ENCODE results near the gene SYT13.

Gene SYT13

DNA sequence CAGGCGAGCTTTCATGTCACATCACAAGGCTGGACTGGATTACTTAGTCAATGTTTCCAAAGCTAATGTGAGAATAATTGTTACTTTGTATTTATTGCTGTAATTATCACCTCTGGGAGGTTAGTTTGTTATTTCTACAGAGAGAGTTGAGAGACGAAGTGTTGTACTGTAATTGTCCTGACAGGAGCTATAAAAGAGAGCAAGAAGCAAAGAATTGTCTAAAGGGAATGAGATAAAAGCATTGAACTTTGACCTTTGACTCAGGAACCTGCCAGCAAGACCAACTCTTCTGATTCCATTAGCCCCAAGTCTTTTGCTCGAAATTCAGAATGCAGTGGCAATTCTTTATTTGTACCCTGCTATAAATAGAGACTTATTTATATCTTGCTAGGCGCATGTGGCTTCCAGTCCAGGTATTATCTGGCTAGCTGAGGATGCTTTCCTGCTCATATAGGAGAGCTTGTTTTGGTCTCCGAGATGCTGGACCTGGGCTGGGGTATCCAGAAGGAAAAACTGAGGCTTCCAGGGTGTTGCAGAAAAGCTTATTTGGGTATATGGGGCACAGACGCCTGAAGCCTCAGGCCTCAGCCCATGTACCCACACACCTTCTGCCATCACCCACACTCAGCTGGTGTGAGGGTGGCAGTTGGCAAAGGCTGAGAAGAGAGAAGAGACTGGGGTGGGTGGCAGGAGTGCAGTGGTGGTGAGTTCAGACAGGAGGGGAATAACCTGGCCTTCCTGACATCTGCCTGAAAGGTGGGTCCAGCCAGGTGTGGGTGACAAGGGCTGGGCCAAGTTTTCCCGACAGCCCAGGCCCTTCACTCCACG lies 40.7 kb downstream of the SYT13 start:
- no peak for FAIRE-seq

DNA sequence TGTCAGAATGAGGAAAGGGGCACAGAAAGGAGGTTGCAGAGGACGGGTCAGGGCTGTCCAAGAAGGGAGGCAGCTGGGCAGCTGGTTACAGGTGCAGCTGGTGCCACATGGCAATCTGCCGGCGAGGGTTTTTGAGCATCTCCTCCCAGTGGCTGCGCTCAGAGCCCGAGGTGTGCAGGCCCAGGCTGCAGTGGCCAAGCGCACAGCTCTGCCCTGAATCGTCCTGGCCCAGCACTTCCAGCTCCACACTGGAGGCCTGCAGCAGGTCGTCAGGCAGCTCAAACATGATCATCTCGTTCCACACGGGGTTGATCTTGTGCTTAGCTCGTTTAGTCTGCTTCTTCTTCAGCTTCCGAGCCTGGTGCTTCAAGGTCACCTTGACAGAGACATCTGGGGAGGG lies 42.2 kb downstream of the SYT13 start:
- no peak for FAIRE-seq

DNA sequence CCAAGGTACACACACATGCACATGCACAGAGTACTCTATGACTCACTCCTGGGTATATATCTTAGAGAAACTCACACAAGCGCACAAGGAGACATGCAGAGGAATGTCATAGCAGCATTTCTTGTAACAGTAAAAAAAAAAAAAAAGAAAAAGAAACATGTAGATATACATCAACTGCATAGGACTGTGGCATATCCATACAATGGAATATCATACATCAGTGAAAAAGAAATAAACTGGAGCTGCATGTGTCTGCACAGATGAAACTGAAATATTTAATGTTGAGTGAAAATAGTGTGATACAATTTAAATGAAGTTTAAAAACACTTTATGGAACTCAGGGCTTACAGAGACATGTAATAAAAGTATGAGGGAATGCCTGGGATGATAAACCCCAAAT lies 46.4 kb downstream of the SYT13 start:
- no peak for FAIRE-seq

DNA sequence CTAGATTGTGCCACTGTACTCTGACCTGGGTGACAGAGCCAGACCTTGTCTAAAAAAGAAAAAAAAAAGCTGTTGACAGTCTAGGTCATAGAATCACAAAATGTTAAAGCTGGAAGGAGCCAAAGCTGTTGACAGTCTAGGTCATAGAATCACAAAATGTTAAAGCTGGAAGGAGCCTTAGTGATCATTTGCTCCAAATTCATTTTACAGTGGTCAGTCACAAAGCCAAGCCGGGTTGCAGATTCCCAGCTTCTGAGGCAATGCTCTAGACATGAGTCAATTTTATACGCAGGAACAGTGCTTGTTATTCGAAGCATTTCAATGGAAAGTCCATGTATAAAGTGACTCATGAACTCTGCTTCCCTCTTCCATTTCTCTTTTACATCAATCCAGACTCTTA lies 47.4 kb downstream of the SYT13 start:
- no peak for FAIRE-seq

DNA sequence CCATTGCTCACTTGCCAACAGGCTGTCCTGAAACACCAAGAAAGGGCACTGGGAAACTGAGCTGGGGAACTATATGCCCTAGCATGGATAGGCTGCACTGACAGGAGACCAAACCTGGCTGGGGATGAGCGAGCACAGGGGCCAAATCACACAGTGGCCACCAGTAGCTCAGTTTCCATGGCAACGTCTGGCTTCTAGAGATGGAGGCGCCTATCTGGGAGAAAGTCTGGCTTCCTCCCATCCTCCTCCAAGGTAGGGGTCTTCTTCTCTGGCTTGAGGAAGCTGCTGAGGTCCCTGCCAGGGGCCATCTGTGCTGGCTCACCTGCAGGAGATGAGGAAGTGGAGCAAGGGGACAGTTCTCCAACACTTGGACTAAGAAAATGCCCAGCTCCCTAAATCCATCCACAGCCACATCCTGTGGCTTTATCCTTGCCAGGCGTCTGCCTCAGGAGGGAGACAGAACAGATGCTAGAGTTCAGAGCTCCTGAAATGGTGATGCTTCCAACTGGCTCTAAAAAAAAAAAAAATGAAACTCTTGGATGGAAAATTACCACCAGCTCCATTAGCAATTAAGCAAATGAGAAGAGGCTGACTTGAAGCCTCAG lies 48.3 kb downstream of the SYT13 start:
- FAIRE-seq, result no peak

DNA sequence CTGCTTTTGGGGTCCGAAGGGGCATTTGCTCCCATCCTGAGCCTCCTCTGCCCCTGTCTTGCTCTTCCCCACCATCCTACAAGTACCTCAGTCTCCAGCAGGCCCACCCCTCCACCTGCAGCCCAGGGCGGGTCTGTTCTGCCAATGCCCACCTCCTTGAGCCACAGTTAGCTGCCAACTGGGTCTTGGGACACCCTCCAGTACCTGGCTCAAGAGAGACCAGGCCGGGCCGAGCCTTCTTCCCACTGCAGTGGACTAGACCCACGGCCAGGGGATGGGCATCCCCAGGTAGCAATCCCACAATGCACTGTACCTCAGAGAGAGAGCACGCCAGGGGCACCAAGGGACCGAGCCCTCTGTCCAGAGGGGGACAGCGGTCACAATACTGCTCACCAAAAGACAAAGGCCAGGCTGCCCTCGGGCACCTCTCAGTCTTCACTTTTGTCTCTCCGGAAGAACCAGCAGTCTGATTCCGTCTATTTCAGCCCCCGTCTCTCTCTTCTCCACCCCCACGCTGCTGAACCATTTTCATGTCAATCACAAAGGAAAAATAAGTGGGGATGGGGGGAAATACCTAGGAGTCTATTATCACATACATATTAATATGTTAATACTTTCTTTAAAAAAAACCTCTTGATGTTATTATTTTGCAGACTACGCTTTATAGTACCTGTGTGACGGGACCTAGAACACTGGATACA lies 51.7 kb downstream of the SYT13 start:
- FAIRE-seq, result no peak

DNA sequence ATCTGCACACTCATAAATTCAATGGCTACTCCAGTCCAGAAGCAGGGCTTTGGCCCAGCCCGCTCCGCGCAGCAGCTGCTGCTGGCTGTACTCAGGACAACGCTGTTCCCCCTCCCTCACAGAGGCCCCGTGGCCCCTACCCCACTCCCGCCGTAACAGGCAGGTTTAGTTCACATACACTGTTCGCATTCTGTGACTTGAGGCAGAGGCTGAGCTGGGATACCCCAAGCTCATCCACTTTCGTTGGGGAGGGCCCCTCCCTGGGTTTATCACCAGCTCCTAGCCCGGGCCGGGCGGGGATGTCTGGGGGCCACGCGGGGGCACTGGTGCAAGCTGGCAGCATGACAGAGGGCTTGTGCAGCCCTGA lies 52.4 kb downstream of the SYT13 start:
- no peak for FAIRE-seq

DNA sequence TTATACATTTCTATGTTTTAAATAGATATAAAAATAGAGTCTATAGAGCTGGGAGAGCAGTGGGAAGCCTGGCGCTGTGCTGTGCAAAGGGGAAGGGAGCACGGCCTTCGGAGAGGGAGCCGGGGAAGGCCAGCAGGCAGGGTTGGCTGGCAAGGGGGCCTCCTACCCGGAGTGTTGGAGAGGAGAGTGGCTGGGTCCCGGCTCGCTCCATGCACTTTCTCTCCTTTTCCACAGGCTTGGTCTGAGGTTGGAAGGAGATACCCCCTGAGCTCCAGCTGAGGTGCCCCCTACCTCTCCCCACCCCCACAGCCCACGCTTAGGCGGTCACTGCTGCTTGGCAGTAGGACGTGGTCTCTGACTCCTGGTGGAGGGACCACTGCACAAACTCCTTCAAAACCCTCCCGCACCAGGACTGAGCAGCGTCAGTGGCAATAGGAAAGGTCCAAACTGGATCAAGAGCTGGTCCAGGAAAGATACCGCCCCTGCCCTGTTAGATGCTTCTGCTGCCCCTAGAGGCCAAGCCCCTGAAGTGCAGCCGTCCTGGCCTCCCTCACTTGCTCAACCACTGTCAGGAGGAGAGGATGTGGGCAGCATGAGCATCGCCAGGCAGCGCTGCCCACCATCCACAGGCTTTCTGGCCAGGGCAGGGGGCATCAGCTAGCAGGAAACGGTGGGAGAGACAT lies 52.9 kb downstream of the SYT13 start:
- no peak for FAIRE-seq

DNA sequence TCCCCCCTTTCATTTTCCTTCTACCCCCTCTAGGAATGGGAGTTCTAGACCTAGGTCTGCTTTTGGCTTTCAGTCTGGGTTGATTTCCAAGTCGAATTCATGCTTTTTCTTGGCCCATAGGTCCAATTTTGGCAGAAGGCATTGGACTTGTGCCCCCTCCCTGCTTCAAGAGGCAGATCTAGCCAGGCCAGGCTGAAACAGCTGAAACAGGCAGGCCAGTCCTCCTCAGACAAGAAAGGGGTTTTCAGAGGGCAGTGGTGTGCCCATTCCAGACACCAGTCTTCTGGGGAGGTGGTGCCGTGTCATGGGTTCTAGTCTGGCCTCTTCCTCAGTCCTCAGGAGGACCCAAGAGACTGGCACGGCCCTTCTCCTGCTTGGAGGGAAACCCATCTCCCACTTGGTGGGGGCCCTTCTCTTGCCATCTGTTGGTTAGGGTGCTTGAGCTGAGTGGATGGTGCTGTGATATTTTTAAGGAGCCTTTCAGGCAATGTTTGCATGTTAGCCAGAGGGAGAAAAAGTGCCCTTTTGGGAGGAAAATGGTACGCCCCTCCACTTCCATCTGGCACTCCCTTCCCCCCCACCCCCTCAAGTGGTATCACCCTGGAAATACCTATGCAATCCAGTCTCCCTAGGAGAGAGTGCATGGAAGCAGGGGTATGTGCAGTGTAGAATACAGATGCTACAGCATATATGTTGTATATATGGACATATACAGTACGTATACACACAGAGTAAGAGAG lies 53.6 kb downstream of the SYT13 start:
- no peak for FAIRE-seq

DNA sequence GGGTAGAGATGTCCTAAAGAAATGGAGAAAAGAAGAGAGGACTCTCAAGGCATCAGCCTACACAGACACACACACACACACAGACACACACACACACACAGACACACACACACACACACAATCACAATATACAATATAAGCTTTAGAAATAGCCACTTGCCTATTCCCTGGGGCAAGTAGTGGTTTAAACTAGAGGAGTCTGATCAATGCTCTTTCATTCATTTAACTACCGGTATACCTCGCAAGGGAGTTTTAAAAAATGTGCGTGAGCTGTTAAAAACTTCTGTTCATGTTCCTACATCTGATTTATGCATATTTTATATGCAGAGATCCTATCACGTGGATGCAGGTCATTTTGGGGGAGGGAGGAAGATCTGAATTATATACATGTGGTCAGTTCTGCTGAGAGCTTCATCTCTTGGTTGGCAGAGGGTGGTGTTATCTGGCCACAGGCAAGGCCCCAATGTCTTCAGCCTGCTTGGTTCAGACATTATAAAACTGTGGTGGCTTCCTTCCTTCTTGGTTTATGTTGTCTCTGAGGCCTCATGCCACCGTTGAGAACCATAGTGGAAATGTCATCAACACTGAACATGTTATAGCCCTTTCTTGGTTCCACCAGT lies 56.6 kb downstream of the SYT13 start:
- no peak for FAIRE-seq

DNA sequence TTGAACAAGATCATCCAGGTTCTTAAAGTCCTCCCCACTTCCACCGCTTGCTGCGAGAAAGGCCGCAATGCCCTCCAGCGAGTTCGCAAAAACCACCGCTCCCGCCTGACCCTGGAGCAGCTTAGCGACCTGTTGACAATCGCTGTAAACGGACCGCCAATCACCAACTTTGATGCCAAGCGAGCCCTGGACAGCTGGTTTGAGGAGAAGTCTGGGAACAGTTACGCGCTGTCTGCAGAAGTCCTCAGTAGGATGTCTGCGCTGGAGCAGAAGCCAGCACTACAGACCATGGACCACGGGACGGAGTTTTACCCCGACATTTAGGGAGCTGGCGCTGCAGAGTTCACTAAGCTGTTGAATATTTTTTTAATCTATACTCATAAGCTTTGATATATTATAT lies 58.3 kb downstream of the SYT13 start:
- FAIRE-seq, result no peak

DNA sequence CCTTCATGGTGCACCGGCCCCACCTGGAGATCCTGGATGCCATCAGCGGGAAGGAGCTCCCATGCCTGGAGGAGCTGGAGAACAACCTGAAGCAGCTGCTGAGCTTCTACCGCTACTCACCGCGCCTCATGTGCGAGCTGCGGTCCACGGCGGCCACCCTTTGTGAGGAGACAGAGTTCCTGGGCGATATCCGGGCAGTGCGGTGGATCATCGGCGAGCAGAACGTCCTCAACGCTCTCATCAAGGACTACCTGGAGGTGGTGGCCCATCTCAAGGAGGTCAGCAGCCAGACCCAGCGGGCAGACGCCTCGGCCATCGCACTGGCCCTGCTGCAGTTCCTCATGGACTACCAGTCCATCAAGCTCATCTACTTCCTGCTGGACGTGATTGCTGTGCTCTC lies 59.2 kb downstream of the SYT13 start:
- FAIRE-seq, result no peak

DNA sequence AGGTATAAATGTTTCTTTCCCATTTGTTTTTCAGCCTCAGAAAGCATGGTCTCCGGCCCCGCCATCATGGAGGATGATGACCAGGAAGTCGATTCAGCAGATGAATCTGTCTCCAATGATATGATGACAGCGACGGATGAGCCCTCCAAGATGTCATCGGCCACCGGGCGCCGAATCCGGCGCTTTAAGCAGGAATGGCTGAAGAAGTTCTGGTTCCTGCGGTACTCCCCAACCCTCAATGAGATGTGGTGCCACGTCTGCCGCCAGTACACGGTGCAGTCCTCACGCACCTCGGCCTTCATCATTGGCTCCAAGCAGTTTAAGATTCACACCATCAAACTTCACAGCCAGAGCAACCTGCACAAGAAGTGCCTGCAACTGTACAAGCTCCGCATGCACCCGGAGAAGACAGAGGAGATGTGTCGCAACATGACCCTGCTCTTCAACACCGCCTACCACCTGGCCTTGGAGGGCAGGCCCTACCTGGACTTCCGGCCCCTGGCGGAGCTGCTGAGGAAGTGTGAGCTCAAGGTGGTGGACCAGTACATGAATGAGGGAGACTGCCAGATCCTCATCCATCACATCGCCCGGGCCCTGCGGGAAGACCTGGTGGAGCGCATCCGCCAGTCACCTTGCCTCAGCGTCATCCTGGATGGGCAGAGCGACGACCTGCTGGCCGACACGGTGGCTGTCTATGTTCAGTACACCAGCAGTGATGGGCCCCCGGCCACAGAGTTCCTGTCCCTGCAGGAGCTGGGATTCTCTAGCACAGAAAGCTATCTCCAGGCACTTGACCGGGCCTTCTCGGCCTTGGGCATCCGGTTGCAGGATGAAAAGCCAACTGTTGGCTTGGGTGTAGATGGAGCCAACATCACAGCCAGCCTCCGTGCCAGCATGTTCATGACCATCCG lies 59.9 kb downstream of the SYT13 start:
- no peak for FAIRE-seq

DNA sequence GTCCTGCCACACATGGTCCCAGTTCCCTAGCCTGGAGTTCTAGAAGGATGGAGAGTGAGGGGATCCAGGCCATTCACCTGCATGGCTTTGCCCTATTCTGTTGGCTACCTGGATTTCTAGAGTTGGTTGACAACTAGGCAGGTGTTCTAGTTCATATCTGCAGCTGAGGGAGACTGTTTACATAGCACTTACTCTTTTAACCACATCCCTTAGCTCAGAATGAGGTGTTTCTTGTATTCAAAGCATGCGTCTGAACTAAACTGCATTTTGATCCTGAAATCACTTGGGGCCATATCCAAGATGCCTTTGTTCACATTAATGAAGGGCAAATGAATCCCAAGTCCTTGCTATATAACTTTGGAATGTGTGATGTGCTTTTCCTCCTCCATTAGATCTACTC lies 60.9 kb downstream of the SYT13 start:
- FAIRE-seq, result no peak

DNA sequence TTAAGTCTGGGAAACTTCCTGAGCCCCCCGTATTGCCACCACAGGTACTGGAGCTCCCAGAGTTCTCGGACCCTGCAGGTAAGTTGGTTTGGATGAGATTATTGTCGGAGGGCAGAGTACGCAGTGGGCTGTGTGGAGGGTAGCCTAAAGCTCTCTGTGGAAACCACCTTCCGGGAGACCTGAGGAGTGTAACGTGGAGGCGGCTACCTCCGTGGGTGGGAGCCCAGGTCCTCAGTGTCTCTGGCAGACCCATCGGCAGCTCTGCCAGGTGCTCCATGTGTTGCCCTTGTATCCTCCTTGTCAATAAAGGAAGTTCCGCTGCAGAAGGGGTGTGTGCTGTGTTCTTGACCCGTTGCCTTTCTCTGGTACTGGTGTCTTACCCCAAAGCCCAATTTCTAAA lies 61.4 kb downstream of the SYT13 start:
- no peak for FAIRE-seq

DNA sequence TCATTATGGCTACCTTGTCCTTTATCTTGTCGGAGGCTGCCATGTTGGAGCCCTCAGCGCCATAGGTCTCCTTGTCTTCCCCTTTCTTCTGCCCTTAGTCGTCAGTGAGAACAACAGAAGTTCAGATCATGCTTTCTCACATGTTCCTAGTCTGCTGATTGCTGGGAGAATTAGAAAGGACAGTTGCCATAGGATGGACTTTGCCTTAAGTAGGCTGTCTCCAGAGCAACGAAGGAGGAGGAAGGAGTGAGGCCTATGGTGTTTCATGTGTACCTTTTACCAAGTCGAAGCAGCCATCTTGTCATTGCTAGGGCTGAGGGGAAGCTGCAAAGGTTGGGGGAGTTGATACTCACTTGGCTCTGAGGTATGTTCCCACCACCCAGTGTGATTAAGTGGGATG lies 62.6 kb downstream of the SYT13 start:
- FAIRE-seq, result no peak

DNA sequence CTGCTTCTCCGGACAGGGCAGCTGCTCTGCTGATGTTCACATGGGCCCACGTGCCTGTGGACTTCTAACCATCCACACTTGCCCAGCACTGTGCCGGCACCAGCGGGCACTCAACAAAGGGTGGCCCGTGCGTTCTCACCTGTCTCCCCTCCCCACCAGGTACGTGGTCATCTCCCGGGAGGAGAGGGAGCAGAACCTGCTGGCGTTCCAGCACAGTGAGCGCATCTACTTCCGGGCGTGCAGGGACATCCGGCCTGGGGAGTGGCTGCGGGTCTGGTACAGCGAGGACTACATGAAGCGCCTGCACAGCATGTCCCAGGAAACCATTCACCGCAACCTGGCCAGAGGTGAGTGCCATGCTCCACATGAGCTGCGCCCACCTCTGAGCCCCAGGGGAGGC lies 66.7 kb downstream of the SYT13 start:
- no peak for FAIRE-seq

DNA sequence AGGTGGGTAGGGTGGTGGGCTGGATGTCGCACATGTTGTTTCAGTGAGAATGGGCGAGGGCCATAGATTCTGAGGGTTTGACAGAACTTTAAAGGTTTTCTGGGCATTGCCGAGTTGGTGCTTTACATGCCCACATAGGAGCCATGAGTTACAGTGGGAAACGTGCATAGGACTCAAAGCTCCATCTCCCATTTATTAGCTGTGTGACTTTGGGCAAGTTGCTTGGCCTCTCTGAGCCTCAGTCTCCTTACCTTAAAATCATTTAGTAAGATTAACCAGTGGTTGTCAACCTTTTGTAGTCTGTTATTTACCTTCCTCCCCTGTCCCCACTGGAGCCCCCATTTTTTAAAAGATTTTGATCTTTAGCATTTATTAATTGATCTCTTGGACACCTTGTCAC lies 67.4 kb downstream of the SYT13 start:
- FAIRE-seq, result no peak

DNA sequence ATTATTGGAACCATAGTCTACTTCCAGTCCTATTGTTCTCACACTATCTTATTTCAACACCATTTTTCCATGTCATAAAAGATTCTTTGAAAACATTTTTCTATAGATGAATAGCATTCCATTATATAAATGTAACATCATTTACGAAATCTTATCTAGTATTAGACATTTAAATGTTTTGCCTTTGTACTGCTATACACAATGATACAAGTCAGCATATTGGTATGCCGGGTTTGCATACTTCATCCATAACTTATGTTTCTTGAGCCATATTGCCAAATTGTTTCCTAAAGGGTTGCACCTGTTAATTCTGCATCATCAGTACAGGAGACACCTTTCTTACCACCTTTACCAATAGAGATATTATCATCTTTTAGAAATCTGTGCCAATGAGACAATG lies 68.2 kb downstream of the SYT13 start:
- no peak for FAIRE-seq

DNA sequence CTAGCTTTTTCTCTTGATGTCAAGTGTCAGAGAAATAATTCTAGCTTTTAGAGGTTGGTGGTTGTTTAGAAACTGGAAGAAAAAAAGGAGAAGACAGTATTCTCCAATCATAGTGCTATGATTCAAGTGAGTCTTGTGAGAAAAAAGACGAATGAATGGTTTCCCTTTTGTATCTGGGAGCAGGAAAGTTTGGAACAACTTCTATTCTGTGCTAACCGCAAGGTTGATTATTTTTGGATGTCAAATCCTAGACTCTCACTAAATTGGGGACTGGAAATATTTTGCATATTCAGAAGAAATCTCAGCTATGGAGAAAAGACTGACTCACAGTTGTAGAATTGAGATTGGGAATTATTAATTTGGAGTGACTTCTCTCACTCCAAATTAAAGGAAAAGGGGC lies 69.2 kb downstream of the SYT13 start:
- FAIRE-seq, result no peak

DNA sequence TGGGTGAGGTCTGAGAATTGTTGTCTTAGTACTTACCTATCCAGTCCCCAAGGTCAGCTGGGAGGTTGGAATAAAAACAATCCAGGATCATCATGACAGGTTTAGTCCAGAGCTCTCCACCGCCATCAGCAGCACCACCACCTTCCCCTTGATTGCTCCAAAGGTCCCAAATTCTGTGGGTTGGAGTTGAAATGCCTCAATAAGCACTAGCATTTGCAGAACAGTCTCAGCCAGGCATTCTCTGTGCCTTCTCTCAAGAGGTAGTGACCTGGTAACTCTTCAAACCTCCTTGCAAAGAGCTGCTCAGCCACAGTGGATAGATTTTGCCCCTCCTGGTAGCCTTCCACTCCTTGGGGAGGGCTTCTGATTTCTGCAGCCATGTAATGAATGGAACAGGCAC lies 70.1 kb downstream of the SYT13 start:
- FAIRE-seq, result no peak

All from TTC549 (cell line).